Esophagus squamous epithelium (tissue), 5 donors: Measurements from ENCODE around the gene CCN5. TPM values are rescaled to one million over a fixed set of nuclear protein-coding genes. Genes with fewer than 3 reads are reported as not detected.
A peak's percentile ranks its signal among the peaks of the same experiment; 100 is the strongest.

Experiments
- DNase-seq: peaks from one replicate; lab custom pipeline; 2025; lab: John Stamatoyannopoulos, UW
- H3K27ac ChIP-seq, 4 donors: fragments of 200-600 bp; sonication (generic); one replicate each; pipeline ENCODE4 v1.5.1; 2016 to 2019; ENCODE audit warnings: mild to moderate bottlenecking in 1 of 4
- H3K27me3 ChIP-seq, 4 donors: fragments of 200-600 bp; sonication (generic); 1 replicate in 3 of 4; 2 replicates in 1 of 4; pipeline versions ENCODE4 v1.5.1 to v1.6.0; 2017 to 2021; ENCODE audit warnings: antibody characterized with exemption in 1 of 4
- H3K36me3 ChIP-seq, 3 donors: fragments of 200-600 bp; sonication (generic); one replicate each; pipeline ENCODE4 v1.5.1; 2016 to 2019
- H3K4me1 ChIP-seq, 3 donors: fragments of 200-600 bp; sonication (generic); one replicate each; pipeline ENCODE4 v1.5.1; 2017 to 2019
- H3K4me3 ChIP-seq, 4 donors: fragments of 200-600 bp; sonication (generic); 1 replicate in 3 of 4; 2 replicates in 1 of 4; pipeline ENCODE4 v1.5.1; 2016 to 2019; ENCODE audit warnings: mild to moderate bottlenecking in 2 of 4, moderate library complexity in 1 of 4
- H3K9me3 ChIP-seq, 3 donors: fragments of 200-600 bp; sonication (generic); one replicate each; pipeline ENCODE4 v1.5.1; 2016 to 2019
- POLR2A ChIP-seq, 4 donors: fragments of 450-650 bp; IDR thresholded peaks; one replicate each; pipeline ENCODE4 v1.6.1; 2017; ENCODE audit warnings: antibody characterized with exemption in 4 of 4, mild to moderate bottlenecking in 4 of 4, moderate library complexity in 3 of 4
- WGBS, 2 donors: methylation state at CpG; one replicate each; pipeline ENCODE4 v1.1.5; 2018; 5-methylcytosine and 5-hydroxymethylcytosine counted together
- intact Hi-C: fragments of 100-400 bp; cut with DNase I; formaldehyde crosslinking; loops from one replicate; pipeline ENCODE4 v1.15.0; 2022
- total RNA-seq, 4 donors: library from RNA; depleted of rRNA; stranded (reverse); fragments of >200 nt; gene quantifications; one replicate each; pipeline ENCODE4 v1.1.0, GENCODE V29; 2016
- TF ChIP-seq, protein P1 (sequence below), 6 experiments: fragments of 450-650 bp in 4 of 6; fragments of 200-600 bp in 2 of 6; sonication (generic) in 2 of 6; IDR thresholded peaks; one replicate each; pipeline ENCODE4 v1.5.1; 2016 to 2019; ENCODE audit warnings: antibody characterized with exemption in 6 of 6, mild to moderate bottlenecking in 4 of 6, moderate library complexity in 4 of 6
- donor health status: DM: yes; HTN: yes; CAD: no.

The CCN5 gene
- total RNA-seq, 4 donors from 2014 or later: 6.7 to 83.9 (median 31.0) TPM

DNA sequence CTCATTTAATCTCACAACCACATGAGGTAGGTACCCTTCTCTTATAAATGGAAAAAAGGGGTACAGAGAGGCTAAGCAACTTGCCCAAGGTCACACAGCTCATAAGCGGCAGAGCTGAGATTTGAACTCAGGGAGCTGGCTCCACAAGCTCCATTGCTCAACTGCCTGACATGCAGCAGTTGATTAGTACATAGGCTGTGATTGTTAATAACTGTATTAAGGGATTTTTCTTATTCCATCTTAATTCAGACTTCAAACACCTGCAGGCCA, 6.6 kb downstream of the CCN5 start:
- H3K27ac ChIP-seq: peak overlapping the region in 2 of 4 donors; percentile 70 to 85
- no peak overlapping the region for H3K4me3 ChIP-seq
- 85 to 100% methylated on average over 1 of the region's 1 CpG for WGBS, 2 donors
- DNase-seq: no peak
- no peaks in the 10 kb centered on the region for H3K9me3 ChIP-seq
- no peaks in the 10 kb centered on the region for H3K36me3 ChIP-seq
- no peaks in the 10 kb centered on the region for H3K27me3 ChIP-seq
- TF ChIP-seq, protein P1, sequence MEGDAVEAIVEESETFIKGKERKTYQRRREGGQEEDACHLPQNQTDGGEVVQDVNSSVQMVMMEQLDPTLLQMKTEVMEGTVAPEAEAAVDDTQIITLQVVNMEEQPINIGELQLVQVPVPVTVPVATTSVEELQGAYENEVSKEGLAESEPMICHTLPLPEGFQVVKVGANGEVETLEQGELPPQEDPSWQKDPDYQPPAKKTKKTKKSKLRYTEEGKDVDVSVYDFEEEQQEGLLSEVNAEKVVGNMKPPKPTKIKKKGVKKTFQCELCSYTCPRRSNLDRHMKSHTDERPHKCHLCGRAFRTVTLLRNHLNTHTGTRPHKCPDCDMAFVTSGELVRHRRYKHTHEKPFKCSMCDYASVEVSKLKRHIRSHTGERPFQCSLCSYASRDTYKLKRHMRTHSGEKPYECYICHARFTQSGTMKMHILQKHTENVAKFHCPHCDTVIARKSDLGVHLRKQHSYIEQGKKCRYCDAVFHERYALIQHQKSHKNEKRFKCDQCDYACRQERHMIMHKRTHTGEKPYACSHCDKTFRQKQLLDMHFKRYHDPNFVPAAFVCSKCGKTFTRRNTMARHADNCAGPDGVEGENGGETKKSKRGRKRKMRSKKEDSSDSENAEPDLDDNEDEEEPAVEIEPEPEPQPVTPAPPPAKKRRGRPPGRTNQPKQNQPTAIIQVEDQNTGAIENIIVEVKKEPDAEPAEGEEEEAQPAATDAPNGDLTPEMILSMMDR (IDR thresholded peaks at IDR 0.05): no peak
- TF ChIP-seq POLR2A (IDR thresholded peaks at IDR 0.05): no peak
- H3K4me1 ChIP-seq: peaks cover 27 to 56% (median 28%) of the 10 kb centered on the region in 3 donors
- intact Hi-C loops: no loop called here

DNA sequence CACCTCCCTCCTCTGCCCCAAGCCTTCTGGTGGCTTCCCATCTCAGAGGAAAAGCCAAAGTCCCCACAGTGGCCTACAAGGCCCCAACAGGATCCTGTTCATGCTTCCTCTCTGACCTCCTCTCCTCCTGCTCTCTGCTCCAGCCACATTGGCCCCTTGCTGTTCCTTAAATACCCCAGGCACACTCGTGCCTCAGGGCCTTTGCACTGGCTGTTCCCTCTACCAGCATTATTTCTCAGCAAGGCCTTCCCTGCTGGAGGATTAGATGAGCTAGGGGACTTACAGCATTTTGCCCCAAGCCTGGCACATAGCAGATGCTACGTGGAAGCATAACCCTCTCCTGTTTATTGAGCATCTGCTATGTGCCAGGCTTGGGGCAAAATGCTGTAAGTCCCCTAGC, 7.8 kb downstream of the CCN5 start:
- intact Hi-C loops: no loop called here
- Histone ChIP-seq H3K9me3 (no peaks in the 10 kb centered on the region), H3K4me3 (no peak overlapping the region), H3K27me3 (no peaks in the 10 kb centered on the region), H3K27ac (peak overlapping the region in 2 of 4 donors; percentile 14 to 39), H3K4me1 (peaks cover 16 to 43% (median 18%) of the 10 kb centered on the region in 3 donors), H3K36me3 (no peaks in the 10 kb centered on the region)
- TF ChIP-seq, protein P1 (IDR thresholded peaks at IDR 0.05): no peak
- TF ChIP-seq POLR2A (IDR thresholded peaks at IDR 0.05): no peak
- DNase-seq: no peak
- WGBS, 2 donors: 80 to 96% methylated on average over 2 of the region's 2 CpGs

DNA sequence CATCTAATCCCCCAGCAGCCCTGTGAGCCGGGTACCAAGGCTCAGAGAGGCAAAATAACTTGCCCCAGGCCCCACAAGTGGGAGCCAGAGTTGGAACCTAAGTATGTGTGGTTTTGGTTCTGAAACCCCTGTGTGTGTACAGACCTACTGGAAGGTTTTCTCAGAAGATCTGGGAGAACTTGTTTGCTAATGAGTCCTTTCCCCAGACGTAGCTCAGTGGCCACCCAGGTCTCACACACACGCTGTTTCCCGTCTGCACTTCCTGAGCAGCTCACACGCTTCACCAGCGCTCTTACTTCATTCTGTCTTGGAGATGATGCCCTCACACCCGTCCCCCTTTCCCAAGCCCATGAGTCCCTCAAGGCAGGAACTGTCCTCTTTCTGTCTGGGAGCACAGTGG, 8.2 kb downstream of the CCN5 start:
- intact Hi-C loops: no loop called here
- Histone ChIP-seq H3K27ac (peak overlapping the region in 2 of 4 donors; percentile 14 to 39), H3K27me3 (no peaks in the 10 kb centered on the region), H3K9me3 (no peaks in the 10 kb centered on the region), H3K4me1 (peaks cover 12 to 42% (median 18%) of the 10 kb centered on the region in 3 donors), H3K36me3 (no peaks in the 10 kb centered on the region), H3K4me3 (no peak overlapping the region)
- no peak for DNase-seq
- 64 to 68% methylated on average over 6 of the region's 7 CpGs for WGBS, 2 donors
- TF ChIP-seq, protein P1 (IDR thresholded peaks at IDR 0.05): no peak
- TF ChIP-seq POLR2A (IDR thresholded peaks at IDR 0.05): no peak

DNA sequence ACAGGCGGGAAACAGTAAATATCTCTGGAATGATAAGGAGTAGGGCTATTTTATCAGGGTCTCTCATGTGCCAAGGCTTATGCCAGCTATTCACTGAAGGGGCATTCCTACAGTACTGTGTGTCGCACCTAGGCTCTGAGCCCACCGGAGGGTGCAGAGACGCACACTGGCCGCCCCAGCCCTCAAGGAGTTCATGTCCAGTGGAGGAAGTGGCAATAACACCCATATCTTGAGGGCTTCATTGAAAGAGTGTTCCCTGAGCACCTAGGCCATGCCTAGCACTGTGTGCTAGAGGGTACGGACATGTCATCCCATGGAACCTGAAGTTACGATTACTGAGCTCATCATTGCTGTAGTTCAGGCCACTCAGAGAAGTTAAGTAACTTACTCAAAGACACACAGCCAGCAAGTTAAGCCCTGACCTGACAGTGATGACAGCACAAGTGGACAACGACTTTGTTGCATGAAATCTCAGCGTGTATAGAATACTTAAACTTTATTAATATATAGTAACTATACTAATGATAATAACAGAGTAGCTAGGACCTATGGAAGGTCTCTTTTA, 8.7 kb downstream of the CCN5 start:
- DNase-seq: no peak
- peaks cover 14 to 42% (median 21%) of the 10 kb centered on the region in 3 donors for H3K4me1 ChIP-seq
- no peaks in the 10 kb centered on the region for H3K9me3 ChIP-seq
- no peaks in the 10 kb centered on the region for H3K36me3 ChIP-seq
- 86 to 95% methylated on average over 6 to 9 of the region's 9 CpGs for WGBS, 2 donors
- H3K27me3 ChIP-seq: no peaks in the 10 kb centered on the region
- no peak overlapping the region for H3K4me3 ChIP-seq
- TF ChIP-seq POLR2A (IDR thresholded peaks at IDR 0.05): no peak
- TF ChIP-seq, protein P1 (IDR thresholded peaks at IDR 0.05): no peak
- intact Hi-C loops: no loop called here
- peak overlapping the region in 1 of 4 donors; percentile 14 for H3K27ac ChIP-seq

DNA sequence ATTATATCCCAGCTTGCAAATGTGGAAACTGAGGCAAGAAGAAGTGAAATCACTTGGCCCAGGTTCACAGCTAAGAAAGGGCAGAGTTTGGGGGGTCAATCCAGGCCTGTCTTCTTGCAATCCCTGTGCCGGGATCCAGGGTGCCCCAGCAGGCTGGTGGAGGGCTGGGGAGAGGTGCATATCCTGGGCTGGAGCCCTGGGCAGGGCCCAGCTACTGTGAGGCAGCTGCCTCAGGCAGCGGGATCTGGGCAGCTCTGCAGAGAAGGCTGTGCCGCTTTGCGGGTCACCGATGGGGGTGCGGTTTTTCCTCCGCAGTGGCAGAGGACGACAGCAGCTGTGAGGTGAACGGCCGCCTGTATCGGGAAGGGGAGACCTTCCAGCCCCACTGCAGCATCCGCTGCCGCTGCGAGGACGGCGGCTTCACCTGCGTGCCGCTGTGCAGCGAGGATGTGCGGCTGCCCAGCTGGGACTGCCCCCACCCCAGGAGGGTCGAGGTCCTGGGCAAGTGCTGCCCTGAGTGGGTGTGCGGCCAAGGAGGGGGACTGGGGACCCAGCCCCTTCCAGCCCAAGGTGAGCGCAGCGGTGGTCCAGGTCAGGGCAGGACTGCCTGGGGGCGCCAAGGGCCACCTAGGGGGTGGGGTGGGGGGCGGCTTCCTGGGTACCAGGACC, 9.4 kb downstream of the CCN5 start:
- DNase-seq: no peak
- no peaks in the 10 kb centered on the region for H3K36me3 ChIP-seq
- H3K9me3 ChIP-seq: no peaks in the 10 kb centered on the region
- H3K27me3 ChIP-seq: no peaks in the 10 kb centered on the region
- H3K27ac ChIP-seq: peak overlapping the region in 1 of 4 donors; percentile 18
- TF ChIP-seq POLR2A (IDR thresholded peaks at IDR 0.05): no peak
- TF ChIP-seq, protein P1 (IDR thresholded peaks at IDR 0.05): no peak
- 60% methylated on average over 1 of the region's 26 CpGs; no CpG with 5 or more reads in 1 of the 2 donors for WGBS, 2 donors
- H3K4me3 ChIP-seq: no peak overlapping the region
- H3K4me1 ChIP-seq: peaks cover 11 to 42% (median 23%) of the 10 kb centered on the region in 3 donors
- intact Hi-C loops: no loop called here
